Loucy (cell line): ENCODE measurements around the gene SCRT2.
"Not testable (repeated sequence)": the region's sequence is repeated elsewhere in the genome, so short reads cannot be mapped to it uniquely, and the experiment has no call there.

Experiments
- H2AFZ ChIP-seq: fragments of 200-600 bp; sonication (generic); 2 replicates; pipeline ENCODE4 v1.6.0; 2016; ENCODE audit warnings: antibody characterized with exemption, mild to moderate bottlenecking, low read length, moderate library complexity
- H3F3A ChIP-seq: fragments of 200-600 bp; 2 replicates; pipeline ENCODE4 v1.6.0; 2016; ENCODE audit warnings: antibody characterized with exemption, low read depth, mild to moderate bottlenecking
- H3K27me3 ChIP-seq: fragments of 200-600 bp; sonication (generic); 2 replicates; pipeline ENCODE4 v1.6.1; 2014; ENCODE audit warnings: low read length, mild to moderate bottlenecking; ENCODE audit not compliant: insufficient read depth, poor library complexity, severe bottlenecking
- H3K36me3 ChIP-seq: fragments of 200-600 bp; sonication (generic); 2 replicates; pipeline ENCODE4 v1.6.1; 2016; ENCODE audit warnings: low read length; ENCODE audit not compliant: insufficient read depth
- H3K4me1 ChIP-seq: fragments of 200-600 bp; sonication (generic); 2 replicates; pipeline ENCODE4 v1.5.1; 2014; ENCODE audit warnings: low read length, mild to moderate bottlenecking; ENCODE audit not compliant: insufficient read depth, poor library complexity, severe bottlenecking
- H3K4me2 ChIP-seq: fragments of 200-600 bp; sonication (generic); 2 replicates; pipeline ENCODE4 v1.6.0; 2014; ENCODE audit warnings: antibody characterized with exemption, low read length, low read depth, mild to moderate bottlenecking; ENCODE audit not compliant: poor library complexity, severe bottlenecking
- H3K4me3 ChIP-seq: fragments of 200-600 bp; sonication (generic); 2 replicates; pipeline ENCODE4 v1.5.1; 2014; ENCODE audit warnings: low read length, mild to moderate bottlenecking, mixed read lengths; ENCODE audit not compliant: poor library complexity, severe bottlenecking
- H3K79me2 ChIP-seq: fragments of 200-600 bp; sonication (generic); 2 replicates; pipeline ENCODE4 v1.6.1; 2014; ENCODE audit warnings: low read length; ENCODE audit not compliant: insufficient read depth
- H3K9ac ChIP-seq: fragments of 200-600 bp; sonication (generic); 2 replicates; pipeline ENCODE4 v1.6.0; 2014; ENCODE audit warnings: mild to moderate bottlenecking, low read depth, low read length, moderate library complexity; ENCODE audit not compliant: poor library complexity, severe bottlenecking
- H3K9me2 ChIP-seq: fragments of 200-600 bp; sonication (generic); replicated peaks from 2 replicates; pipeline ENCODE4 v1.6.1; 2016; ENCODE audit warnings: low read depth, low read length, mixed read lengths
- H3K9me3 ChIP-seq: fragments of 200-600 bp; sonication (generic); 2 replicates; pipeline ENCODE4 v1.6.1; 2014; ENCODE audit warnings: mild to moderate bottlenecking, antibody characterized with exemption, low read length, low read depth; ENCODE audit not compliant: insufficient read depth
- H4K20me1 ChIP-seq: fragments of 200-600 bp; sonication (generic); 2 replicates; pipeline ENCODE4 v1.6.0; 2014; ENCODE audit warnings: antibody characterized with exemption, low read length, mild to moderate bottlenecking; ENCODE audit not compliant: insufficient read depth, poor library complexity, severe bottlenecking
- CTCF ChIP-seq: fragments of 200-600 bp; sonication (generic); conservative IDR thresholded peaks from 2 replicates; pipeline ENCODE4 v1.5.1; 2014; ENCODE audit warnings: mild to moderate bottlenecking, antibody characterized with exemption, low read length
- EZH2phosphoT487 ChIP-seq: fragments of 200-600 bp; IDR thresholded peaks from 2 replicates; pipeline ENCODE4 v1.6.1; 2018; ENCODE audit warnings: antibody characterized with exemption, mild to moderate bottlenecking, moderate library complexity, borderline replicate concordance

SCRT2 gene

GRCh38 chr20:644692-645317 lies 30.8 kb downstream of the SCRT2 start:
- Histone ChIP-seq H3K4me1 (peaks cover 3% of the 10 kb centered on the region), H3K27me3 (no peaks in the 10 kb centered on the region), H3K9ac (no peak overlapping the region), H3K9me2 (no peaks in the 10 kb centered on the region), H3K4me3 (no peak overlapping the region), H4K20me1 (no peaks in the 10 kb centered on the region), H3F3A (0 out of 2 replicates have a peak, but pooled peaks cover 3% of the 10 kb centered on the region), H3K4me2 (no peak overlapping the region), H3K36me3 (no peaks in the 10 kb centered on the region), H2AFZ (peak overlapping the region; percentile 90), H3K79me2 (no peaks in the 10 kb centered on the region), H3K9me3 (no peaks in the 10 kb centered on the region)
- TF ChIP-seq CTCF (no peak), EZH2phosphoT487 (no peak)

GRCh38 chr20:642398-643174 lies 33.0 kb downstream of the SCRT2 start:
- no peaks in the 10 kb centered on the region for H3K36me3 ChIP-seq
- H3K27me3 ChIP-seq, result no peaks in the 10 kb centered on the region
- H3K4me3 ChIP-seq, result no peak overlapping the region
- no peak overlapping the region for H3K9ac ChIP-seq
- peaks cover 3% of the 10 kb centered on the region for H3K4me1 ChIP-seq
- 0 out of 2 replicates have a peak, but pooled peaks cover 3% of the 10 kb centered on the region for H3F3A ChIP-seq
- H3K79me2 ChIP-seq, result no peaks in the 10 kb centered on the region
- no peak for TF ChIP-seq CTCF
- TF ChIP-seq EZH2phosphoT487, result no peak
- no peaks in the 10 kb centered on the region for H3K9me3 ChIP-seq
- no peak overlapping the region for H2AFZ ChIP-seq
- no peaks in the 10 kb centered on the region for H3K9me2 ChIP-seq
- H4K20me1 ChIP-seq, result no peaks in the 10 kb centered on the region
- no peak overlapping the region for H3K4me2 ChIP-seq

GRCh38 chr20:642013-642397 lies 33.6 kb downstream of the SCRT2 start:
- H4K20me1 ChIP-seq, H2AFZ ChIP-seq, H3K4me2 ChIP-seq, H3K4me3 ChIP-seq, H3F3A ChIP-seq, H3K9ac ChIP-seq, H3K9me3 ChIP-seq, H3K4me1 ChIP-seq, H3K79me2 ChIP-seq, H3K27me3 ChIP-seq, H3K36me3 ChIP-seq, H3K9me2 ChIP-seq: not testable (repeated sequence)
